Measurements from ENCODE around the gene APBB2. TPM values are rescaled to one million over a fixed set of nuclear protein-coding genes. Genes with fewer than 3 reads are reported as not detected.
A peak's percentile ranks its signal among the peaks of the same experiment; 100 is the strongest.

The APBB2 gene
- total RNA-seq, 4 donors from 2014 or later = 47.5 to 99.9 (median 57.5) TPM

GRCh38 chr4:41141900-41142299, 72.4 kb downstream of the APBB2 start:
- no peak for DNase-seq
- Histone ChIP-seq H3K9me3 (no peaks in the 10 kb centered on the region), H3K27me3 (no peaks in the 10 kb centered on the region), H3K36me3 (no peaks in the 10 kb centered on the region), H3K27ac (peak overlapping the region in 2 of 4 donors; percentile 71 to 81), H3K4me3 (no peak overlapping the region), H3K4me1 (peaks cover 0 to 34% (median 7%) of the 10 kb centered on the region in 4 donors)
- TF ChIP-seq POLR2A (IDR thresholded peaks at IDR 0.05) (no peak), CTCF (IDR thresholded peaks at IDR 0.05) (no peak)

- peaks cover 0 to 31% (median 7%) of the 10 kb centered on the region in 4 donors for H3K4me1 ChIP-seq
Measured at GRCh38 chr4:41140410-41140809, 73.9 kb downstream of the APBB2 start.

GRCh38 chr4:41137879-41138278, 76.5 kb downstream of the APBB2 start:
- Histone ChIP-seq H3K27me3 (no peaks in the 10 kb centered on the region), H3K4me3 (no peak overlapping the region), H3K27ac (no peak overlapping the region), H3K36me3 (no peaks in the 10 kb centered on the region), H3K4me1 (peaks cover 0 to 21% (median 3%) of the 10 kb centered on the region in 4 donors), H3K9me3 (no peaks in the 10 kb centered on the region)
- no peak for DNase-seq
- no peak for TF ChIP-seq POLR2A (IDR thresholded peaks at IDR 0.05)

More at GRCh38 chr4:41140410-41140809, 73.9 kb downstream of the APBB2 start:
- DNase-seq = no peak
- Histone ChIP-seq H3K27ac (no peak overlapping the region), H3K36me3 (no peaks in the 10 kb centered on the region), H3K4me3 (no peak overlapping the region), H3K27me3 (no peaks in the 10 kb centered on the region), H3K9me3 (no peaks in the 10 kb centered on the region)
- TF ChIP-seq POLR2A (IDR thresholded peaks at IDR 0.05) (no peak), CTCF (IDR thresholded peaks at IDR 0.05) (no peak)

GRCh38 chr4:41136456-41136855, 77.9 kb downstream of the APBB2 start:
- H3K27me3 ChIP-seq = no peaks in the 10 kb centered on the region
- H3K9me3 ChIP-seq = no peaks in the 10 kb centered on the region
- no peak for DNase-seq
- TF ChIP-seq CTCF (IDR thresholded peaks at IDR 0.05) = no peak
- TF ChIP-seq POLR2A (IDR thresholded peaks at IDR 0.05) = no peak
- no peak overlapping the region for H3K27ac ChIP-seq
- no peak overlapping the region for H3K4me3 ChIP-seq
- H3K4me1 ChIP-seq = peaks cover 0 to 7% (median 1%) of the 10 kb centered on the region in 4 donors
- H3K36me3 ChIP-seq = no peaks in the 10 kb centered on the region

- H3K36me3 ChIP-seq = no peaks in the 10 kb centered on the region
- no peak overlapping the region for H3K4me3 ChIP-seq
- DNase-seq = no peak
- H3K4me1 ChIP-seq = peaks cover 0 to 7% (median 1%) of the 10 kb centered on the region in 4 donors
- H3K27me3 ChIP-seq = no peaks in the 10 kb centered on the region
- TF ChIP-seq POLR2A (IDR thresholded peaks at IDR 0.05) = no peak
- TF ChIP-seq CTCF (IDR thresholded peaks at IDR 0.05) = no peak
- no peaks in the 10 kb centered on the region for H3K9me3 ChIP-seq
- no peak overlapping the region for H3K27ac ChIP-seq
Measured at GRCh38 chr4:41135801-41136200, 78.5 kb downstream of the APBB2 start.

GRCh38 chr4:41134581-41134980, 79.8 kb downstream of the APBB2 start:
- H3K9me3 ChIP-seq = no peaks in the 10 kb centered on the region
- H3K36me3 ChIP-seq = no peaks in the 10 kb centered on the region
- TF ChIP-seq CTCF (IDR thresholded peaks at IDR 0.05) (peak in 1 of 6 experiments; percentile 7), POLR2A (IDR thresholded peaks at IDR 0.05) (no peak)
- H3K4me3 ChIP-seq = no peak overlapping the region
- H3K4me1 ChIP-seq = peaks cover 0 to 7% (median 1%) of the 10 kb centered on the region in 4 donors
- DNase-seq = no peak
- H3K27me3 ChIP-seq = no peaks in the 10 kb centered on the region
- no peak overlapping the region for H3K27ac ChIP-seq
